Chondrocyte (in vitro differentiated cells): ENCODE measurements around the gene CCL28. TPM values are rescaled to one million over a fixed set of nuclear protein-coding genes. Genes with fewer than 3 reads are reported as not detected.
"Not testable (repeated sequence)": the region's sequence is repeated elsewhere in the genome, so short reads cannot be mapped to it uniquely, and the experiment has no call there.

Source experiments
- DNase-seq: peaks from one replicate; pipeline ENCODE4 v3.0.0; 2021; ENCODE audit warnings: mixed read lengths, low spot score
- H3K27ac Mint-ChIP-seq: one replicate; pipeline ENCODE4 v1.8.0; 2021; ENCODE audit warnings: mild to moderate bottlenecking, moderate library complexity, mixed read lengths; ENCODE audit not compliant: unreplicated experiment
- H3K27me3 Mint-ChIP-seq: 2 replicates; pipeline ENCODE4 v1.8.0; 2021; ENCODE audit warnings: low read depth, mixed read lengths
- H3K36me3 Mint-ChIP-seq: 2 replicates; pipeline ENCODE4 v1.8.0; 2021; ENCODE audit warnings: low read depth, mixed read lengths
- H3K4me1 Mint-ChIP-seq: 2 replicates; pipeline ENCODE4 v1.8.0; 2021; ENCODE audit warnings: low read depth, mild to moderate bottlenecking, mixed read lengths
- H3K4me3 Mint-ChIP-seq: one replicate; pipeline ENCODE4 v1.8.0; 2021; ENCODE audit warnings: mild to moderate bottlenecking, moderate library complexity, mixed read lengths; ENCODE audit not compliant: unreplicated experiment
- H3K9me3 Mint-ChIP-seq: 2 replicates; pipeline ENCODE4 v1.8.0; 2021; ENCODE audit warnings: low read depth, mixed read lengths
- total RNA-seq: library from RNA; stranded (reverse); gene quantifications from 3 replicates; pipeline ENCODE4 v1.2.1, GENCODE V29; 2021
- TF ChIP-seq, protein P1 (sequence below): fragments of 200-600 bp; sonication (generic); IDR thresholded peaks from 2 replicates; pipeline ENCODE4 v1.5.0; 2021; ENCODE audit warnings: antibody characterized with exemption, mild to moderate bottlenecking, moderate library complexity

Gene CCL28
- total RNA-seq, 1 donor from 2014 or later: 0.10 TPM

DNA sequence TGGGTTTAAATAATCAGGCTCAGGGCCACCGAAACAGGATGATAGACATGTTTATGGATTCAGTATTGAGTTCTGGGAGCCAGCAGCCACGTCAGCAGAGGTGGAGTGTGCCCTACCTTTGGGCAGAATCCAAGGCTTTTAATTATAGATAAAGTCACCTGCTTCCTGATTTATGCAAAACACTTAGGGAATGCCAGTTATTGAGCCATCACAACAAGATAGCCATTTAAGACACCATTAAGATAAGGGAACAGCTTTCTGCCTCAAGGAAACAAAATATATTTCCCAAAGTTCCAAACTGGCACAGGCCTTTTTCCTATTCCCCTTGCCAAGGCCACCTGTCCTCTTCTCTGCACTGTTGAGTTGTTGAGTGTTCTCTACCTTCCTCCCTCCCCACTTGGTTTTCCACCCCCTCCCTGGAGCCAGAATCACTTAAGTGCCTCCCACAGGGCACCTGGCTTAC, 2.4 kb downstream of the CCL28 start:
- Mint-ChIP-seq H3K9me3 (peaks cover 2% of the 10 kb centered on the region), H3K27me3 (peaks cover 7% of the 10 kb centered on the region), H3K4me3 (no peak overlapping the region), H3K36me3 (peaks cover 4% of the 10 kb centered on the region), H3K27ac (no peak overlapping the region), H3K4me1 (peaks cover 5% of the 10 kb centered on the region)
- TF ChIP-seq, protein P1, sequence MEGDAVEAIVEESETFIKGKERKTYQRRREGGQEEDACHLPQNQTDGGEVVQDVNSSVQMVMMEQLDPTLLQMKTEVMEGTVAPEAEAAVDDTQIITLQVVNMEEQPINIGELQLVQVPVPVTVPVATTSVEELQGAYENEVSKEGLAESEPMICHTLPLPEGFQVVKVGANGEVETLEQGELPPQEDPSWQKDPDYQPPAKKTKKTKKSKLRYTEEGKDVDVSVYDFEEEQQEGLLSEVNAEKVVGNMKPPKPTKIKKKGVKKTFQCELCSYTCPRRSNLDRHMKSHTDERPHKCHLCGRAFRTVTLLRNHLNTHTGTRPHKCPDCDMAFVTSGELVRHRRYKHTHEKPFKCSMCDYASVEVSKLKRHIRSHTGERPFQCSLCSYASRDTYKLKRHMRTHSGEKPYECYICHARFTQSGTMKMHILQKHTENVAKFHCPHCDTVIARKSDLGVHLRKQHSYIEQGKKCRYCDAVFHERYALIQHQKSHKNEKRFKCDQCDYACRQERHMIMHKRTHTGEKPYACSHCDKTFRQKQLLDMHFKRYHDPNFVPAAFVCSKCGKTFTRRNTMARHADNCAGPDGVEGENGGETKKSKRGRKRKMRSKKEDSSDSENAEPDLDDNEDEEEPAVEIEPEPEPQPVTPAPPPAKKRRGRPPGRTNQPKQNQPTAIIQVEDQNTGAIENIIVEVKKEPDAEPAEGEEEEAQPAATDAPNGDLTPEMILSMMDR: no peak
- no peak for DNase-seq

- not testable (repeated sequence) for H3K27ac Mint-ChIP-seq, H3K36me3 Mint-ChIP-seq, H3K4me3 Mint-ChIP-seq, H3K4me1 Mint-ChIP-seq, H3K9me3 Mint-ChIP-seq, DNase-seq
- peaks cover 25% of the 10 kb centered on the region for H3K27me3 Mint-ChIP-seq
Observed at GRCh38 chr5:43402524-43403066, 9.6 kb downstream of the CCL28 start.

DNA sequence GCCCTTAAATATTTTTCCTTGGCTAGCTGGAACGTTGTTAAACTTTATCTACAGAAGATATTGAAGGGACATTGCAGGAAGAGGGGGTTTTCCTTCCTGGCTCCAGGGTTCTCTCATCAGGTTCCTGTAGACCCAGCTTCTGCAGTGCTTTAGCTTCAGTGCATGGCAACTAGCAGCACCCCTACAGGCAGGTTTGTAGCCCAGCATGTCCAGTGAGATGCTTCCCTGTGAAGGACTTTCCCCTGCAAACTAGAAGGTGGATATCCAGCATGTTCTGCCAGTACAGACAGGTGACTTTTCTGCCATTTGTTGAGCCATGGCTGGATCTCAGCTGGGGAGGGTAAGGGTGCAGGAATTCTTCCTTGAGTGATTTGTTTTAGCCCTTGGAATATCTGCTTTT, 10.4 kb downstream of the CCL28 start:
- Mint-ChIP-seq H3K4me3 (no peak overlapping the region), H3K27me3 (peaks cover 25% of the 10 kb centered on the region)

GRCh38 chr5:43400082-43400481, 12.1 kb downstream of the CCL28 start:
- no peak overlapping the region for H3K4me3 Mint-ChIP-seq
- no peak overlapping the region for H3K27ac Mint-ChIP-seq
- H3K9me3 Mint-ChIP-seq: no peaks in the 10 kb centered on the region
- no peaks in the 10 kb centered on the region for H3K36me3 Mint-ChIP-seq
- peaks cover 20% of the 10 kb centered on the region for H3K27me3 Mint-ChIP-seq
- no peak for DNase-seq
- H3K4me1 Mint-ChIP-seq: peaks cover 6% of the 10 kb centered on the region
- TF ChIP-seq, protein P1: peak; percentile 81

More for the DNA sequence above, 10.4 kb downstream of the CCL28 start:
- TF ChIP-seq, protein P1: peak; percentile 52
- no peak for DNase-seq
- Mint-ChIP-seq H3K27ac (no peak overlapping the region), H3K36me3 (peaks cover 1% of the 10 kb centered on the region), H3K9me3 (no peaks in the 10 kb centered on the region), H3K4me1 (peaks cover 6% of the 10 kb centered on the region)

DNA sequence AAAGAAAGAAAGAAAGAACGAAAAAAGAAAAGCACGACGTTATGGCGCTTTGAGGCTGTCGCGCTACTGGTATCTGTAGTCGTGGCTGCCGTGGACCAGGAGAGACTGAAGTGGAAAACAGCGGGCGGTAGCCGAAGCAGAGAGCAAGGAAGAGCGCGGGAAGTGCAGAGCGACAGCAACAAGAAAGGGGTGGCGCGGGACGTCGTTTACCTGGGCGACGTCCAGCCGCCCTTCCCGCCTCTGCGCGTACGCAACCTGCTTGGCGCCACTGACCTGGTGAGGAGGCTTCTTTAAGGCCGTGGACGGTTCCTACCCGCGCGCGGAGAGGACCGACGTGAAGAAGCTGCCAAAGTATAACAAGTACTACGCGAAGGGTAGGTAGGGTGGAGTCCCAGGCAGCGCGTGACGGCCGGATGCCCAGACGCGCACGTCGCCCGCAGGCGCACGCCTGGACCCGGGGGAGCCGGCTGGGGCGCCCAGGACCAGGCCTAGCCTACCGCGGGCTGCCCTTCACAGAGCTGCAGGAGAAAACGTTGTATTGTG, 15.4 kb downstream of the CCL28 start:
- Mint-ChIP-seq H3K9me3 (no peaks in the 10 kb centered on the region), H3K27me3 (peaks cover 5% of the 10 kb centered on the region), H3K27ac (no peak overlapping the region), H3K36me3 (no peaks in the 10 kb centered on the region), H3K4me1 (peaks cover 6% of the 10 kb centered on the region), H3K4me3 (no peak overlapping the region)
- TF ChIP-seq, protein P1: no peak
- no peak for DNase-seq

GRCh38 chr5:43390471-43390870, 21.7 kb downstream of the CCL28 start:
- TF ChIP-seq, protein P1: no peak
- H3K4me3 Mint-ChIP-seq: no peak overlapping the region
- H3K27ac Mint-ChIP-seq: no peak overlapping the region
- H3K4me1 Mint-ChIP-seq: peaks cover 7% of the 10 kb centered on the region
- no peak for DNase-seq
- H3K36me3 Mint-ChIP-seq: no peaks in the 10 kb centered on the region
- no peaks in the 10 kb centered on the region for H3K9me3 Mint-ChIP-seq
- H3K27me3 Mint-ChIP-seq: peaks cover 5% of the 10 kb centered on the region
